HUDEP-2 (cell line): ENCODE measurements around the gene EDC4.
"Not testable (repeated sequence)": the region's sequence is repeated elsewhere in the genome, so short reads cannot be mapped to it uniquely, and the experiment has no call there.

Experiments used
- DNase-seq, 76 experiments: peaks; one replicate each; lab custom pipeline; 2025; ENCODE audit not compliant: unreplicated experiment in 76 of 76; lab: John Stamatoyannopoulos, UW

The EDC4 gene

GRCh38 chr16:67872631-67873434 is at the start of gene EDC4:
TSS of gene EDC4 (plus strand) at chr16:67873052. CDS start at chr16:67873262, 210 bp downstream.
- peak in 66 of 76 experiments; percentile 7 to 78 (median 57) for DNase-seq

- DNase-seq, result no peak
Observed at GRCh38 chr16:67825119-67825518, 47.7 kb upstream of the EDC4 start.

GRCh38 chr16:67825906-67826305 is 46.9 kb upstream of the EDC4 start:
- no peak for DNase-seq

- no peak for DNase-seq
Observed at GRCh38 chr16:67828651-67829050, 44.2 kb upstream of the EDC4 start.

GRCh38 chr16:67833030-67833414 is 39.8 kb upstream of the EDC4 start:
- peak in 9 of 76 experiments; percentile 4 to 21 (median 12) for DNase-seq

- peak in 75 of 76 experiments; percentile 17 to 90 (median 74) for DNase-seq
Observed at GRCh38 chr16:67833415-67834241, 39.2 kb upstream of the EDC4 start.

GRCh38 chr16:67834242-67834614 is 38.6 kb upstream of the EDC4 start:
- no peak for DNase-seq

- DNase-seq, result not testable (repeated sequence)
Observed at GRCh38 chr16:67837190-67837589, 35.7 kb upstream of the EDC4 start.

GRCh38 chr16:67837811-67838210 is 35.0 kb upstream of the EDC4 start:
- no peak for DNase-seq

GRCh38 chr16:67841198-67841815 is 31.5 kb upstream of the EDC4 start:
- DNase-seq, result no peak

GRCh38 chr16:67841816-67842508 is 30.9 kb upstream of the EDC4 start, which contains the start of gene THAP11:
TSS of gene THAP11 (plus strand) at chr16:67842320. CDS start at chr16:67842555, 235 bp downstream.
- peak in 75 of 76 experiments; percentile 19 to 97 (median 88) for DNase-seq

GRCh38 chr16:67842509-67843342 is 30.1 kb upstream of the EDC4 start:
- DNase-seq, result peak in 49 of 76 experiments; percentile 6 to 73 (median 47)

- DNase-seq, result no peak
Observed at GRCh38 chr16:67843343-67843765, 29.5 kb upstream of the EDC4 start.

GRCh38 chr16:67844497-67844896 is 28.4 kb upstream of the EDC4 start:
- DNase-seq, result no peak

GRCh38 chr16:67845291-67846062 is 27.4 kb upstream of the EDC4 start:
- DNase-seq, result no peak

- no peak for DNase-seq
Observed at GRCh38 chr16:67846063-67846319, 26.9 kb upstream of the EDC4 start.

GRCh38 chr16:67846320-67847063 is 26.4 kb upstream of the EDC4 start, which contains the start of gene NUTF2:
TSS of gene NUTF2 (plus strand) at chr16:67846933. CDS start at chr16:67865131, 18,198 bp downstream.
- peak in 75 of 76 experiments; percentile 44 to 96 (median 89) for DNase-seq
